GM19099 (cell line): ENCODE results near the gene SGMS2.

Source experiments
- POLR2A ChIP-seq: IDR thresholded peaks from 3 replicates; pipeline ENCODE4 v1.6.1; 2011; ENCODE audit warnings: low read depth; ENCODE audit not compliant: insufficient read length; ENCODE audit errors: extremely low read depth

SGMS2 gene

DNA sequence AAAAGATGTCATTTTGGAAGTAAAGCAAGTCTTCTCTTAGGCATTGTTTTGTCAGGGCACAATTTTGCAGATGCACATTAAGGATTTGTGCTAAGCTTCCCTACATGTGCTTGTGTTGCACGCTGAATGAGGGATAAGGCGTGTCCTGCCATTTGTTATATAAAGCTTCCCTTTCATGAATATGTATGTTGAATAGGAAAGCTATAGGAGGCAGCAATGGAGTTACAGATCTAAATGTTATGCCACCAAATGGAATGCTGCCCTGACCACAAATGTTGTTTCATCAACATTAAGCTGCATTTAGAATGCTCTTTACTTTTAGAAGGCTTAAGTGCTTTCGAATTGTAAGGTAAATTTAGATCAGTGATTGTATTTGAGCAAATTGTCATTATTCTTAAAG is 20.9 kb downstream of the SGMS2 start:
- TF ChIP-seq POLR2A = no peak

GRCh38 chr4:107850438-107850837 is 25.7 kb downstream of the SGMS2 start:
- TF ChIP-seq POLR2A = no peak

DNA sequence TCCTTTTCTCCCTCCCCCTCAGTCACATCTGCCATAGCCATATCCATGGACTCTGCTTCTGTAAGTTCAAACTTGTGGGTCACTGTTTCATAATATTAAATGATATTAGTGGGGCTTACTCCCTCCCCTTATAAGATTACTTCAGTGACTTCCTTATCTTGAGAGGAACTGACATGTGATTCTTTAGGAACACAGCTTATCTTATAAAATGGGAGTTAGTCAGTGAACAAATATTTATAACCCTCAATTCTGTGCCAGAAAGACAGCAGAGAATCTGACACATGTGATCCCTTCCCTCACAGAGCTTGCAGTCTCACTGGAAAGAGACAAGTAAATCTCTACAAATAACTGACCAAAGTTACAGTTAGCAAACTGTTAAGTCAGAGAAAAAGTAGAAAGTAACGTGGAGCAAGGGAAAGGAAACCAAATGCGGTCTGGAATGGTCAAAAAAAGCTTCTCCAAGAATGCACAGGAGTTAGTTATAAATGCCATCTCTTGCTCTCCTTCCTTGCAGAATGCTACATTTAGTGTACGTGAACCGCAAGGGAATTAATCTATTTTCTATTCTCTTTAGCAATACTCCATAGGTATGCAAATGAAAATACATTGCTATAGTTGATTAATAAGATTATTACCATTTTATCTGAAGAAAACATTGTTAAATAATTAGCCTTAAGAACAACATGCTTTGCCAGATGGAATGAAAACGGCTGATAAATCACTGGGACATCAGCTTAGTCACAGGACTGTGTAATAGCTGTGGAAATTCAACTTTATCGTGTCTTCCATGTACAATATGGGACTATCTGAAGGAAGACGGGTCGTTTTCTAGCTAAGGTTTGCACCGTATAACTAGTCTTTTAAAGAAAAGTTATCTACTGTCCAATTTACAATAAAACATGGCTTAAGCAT is 29.0 kb downstream of the SGMS2 start:
- TF ChIP-seq POLR2A = no peak

DNA sequence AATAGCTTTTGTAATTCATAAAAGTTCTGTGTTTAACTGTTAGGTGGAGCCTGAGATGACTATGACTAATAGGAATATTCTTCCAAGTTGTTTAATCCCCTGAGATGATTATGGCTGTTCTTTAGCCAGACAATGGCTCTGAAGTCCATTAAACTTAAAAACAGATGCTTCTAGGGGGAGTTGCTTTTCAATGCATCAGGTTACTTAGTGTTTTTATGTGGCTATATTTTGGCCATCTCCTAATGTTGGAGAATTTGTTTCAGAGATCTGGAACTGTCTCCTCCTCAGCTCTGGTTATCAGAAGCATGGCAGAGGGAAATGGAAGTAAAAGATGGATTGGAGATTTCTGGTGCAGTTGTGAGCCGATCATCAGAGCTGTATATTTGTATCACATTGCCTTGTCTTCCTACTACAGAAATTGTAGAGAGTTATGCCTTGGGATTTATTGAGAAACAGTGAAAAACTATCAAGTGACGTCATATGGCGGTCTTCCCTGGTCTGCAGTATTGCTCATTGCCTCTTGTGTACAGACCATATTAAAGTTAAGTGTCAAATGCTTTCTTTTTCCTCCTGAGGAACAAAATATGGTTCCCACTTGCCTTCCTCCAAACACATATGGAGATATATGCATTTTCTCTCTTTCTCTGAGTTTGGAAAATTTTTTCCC is 29.8 kb downstream of the SGMS2 start:
- no peak for TF ChIP-seq POLR2A

DNA sequence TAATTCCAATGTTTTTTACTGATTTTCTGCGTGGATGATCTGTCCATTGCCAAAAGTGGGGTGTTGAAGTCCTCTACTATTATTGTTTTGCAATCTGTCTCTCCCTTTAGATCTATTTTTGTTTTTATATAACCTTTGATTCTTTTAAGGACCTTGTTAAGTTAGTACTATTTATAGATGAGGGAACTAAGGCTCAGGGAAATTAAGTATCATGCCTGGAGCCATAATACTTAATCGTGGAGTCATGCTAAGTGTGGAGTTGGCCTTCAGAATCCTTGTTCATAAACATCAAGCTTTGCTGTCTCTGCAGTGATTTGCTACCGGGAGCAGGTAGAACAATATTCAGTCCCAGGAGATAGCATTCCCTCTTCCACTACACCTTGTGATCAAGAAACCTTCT is 31.0 kb downstream of the SGMS2 start:
- TF ChIP-seq POLR2A = no peak

GRCh38 chr4:107856901-107857300 is 32.2 kb downstream of the SGMS2 start:
- TF ChIP-seq POLR2A = no peak

DNA sequence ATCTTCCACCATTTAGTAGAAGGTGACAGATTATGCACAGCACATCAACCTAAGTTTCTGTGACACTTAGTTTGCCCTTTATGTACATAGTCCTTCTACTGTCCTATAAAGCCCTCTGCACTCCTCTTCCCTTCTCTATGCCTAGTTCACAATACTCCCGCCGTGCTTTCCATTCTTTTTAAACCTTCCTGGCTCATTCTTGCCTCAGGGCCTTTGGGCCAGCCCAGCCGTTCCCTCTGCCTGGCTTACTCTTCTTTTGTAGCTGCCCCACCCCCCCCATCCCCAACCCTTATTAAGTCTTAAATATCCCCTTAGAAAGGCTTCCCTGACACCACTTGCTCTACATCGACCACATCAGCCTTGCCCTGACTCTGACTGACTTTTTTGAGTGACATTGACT is 33.0 kb downstream of the SGMS2 start:
- TF ChIP-seq POLR2A = no peak

- no peak for TF ChIP-seq POLR2A
Measured at GRCh38 chr4:107858158-107858742, 33.5 kb downstream of the SGMS2 start.

- TF ChIP-seq POLR2A = no peak
Measured at GRCh38 chr4:107862658-107863057, 37.9 kb downstream of the SGMS2 start.

- TF ChIP-seq POLR2A = no peak
Measured at GRCh38 chr4:107863416-107863815, 38.7 kb downstream of the SGMS2 start.

- no peak for TF ChIP-seq POLR2A
Measured at GRCh38 chr4:107863850-107864371, 39.2 kb downstream of the SGMS2 start.

- TF ChIP-seq POLR2A = no peak
Measured at GRCh38 chr4:107866726-107867125, 42.0 kb downstream of the SGMS2 start.

DNA sequence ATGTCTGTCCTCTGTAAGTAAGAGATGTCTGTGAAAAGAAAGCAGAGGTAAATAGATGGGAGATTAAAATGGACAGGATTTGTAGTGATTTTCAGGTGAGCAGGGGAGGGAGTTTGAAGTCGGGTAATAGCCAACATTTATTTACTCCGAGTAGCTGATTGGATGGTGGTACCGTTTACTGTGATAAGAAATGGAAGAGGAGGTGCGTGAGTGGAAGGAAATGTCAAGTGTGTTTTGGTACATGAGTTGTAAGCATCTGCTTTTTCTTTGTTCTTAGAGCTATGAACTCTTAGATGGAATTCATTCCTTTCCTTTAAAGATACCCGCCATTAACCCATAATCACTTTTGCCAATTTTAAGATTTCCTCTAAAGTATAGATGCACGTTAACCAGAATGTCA is 45.5 kb downstream of the SGMS2 start:
- no peak for TF ChIP-seq POLR2A

- no peak for TF ChIP-seq POLR2A
Measured at GRCh38 chr4:107870916-107871786, 46.4 kb downstream of the SGMS2 start.

DNA sequence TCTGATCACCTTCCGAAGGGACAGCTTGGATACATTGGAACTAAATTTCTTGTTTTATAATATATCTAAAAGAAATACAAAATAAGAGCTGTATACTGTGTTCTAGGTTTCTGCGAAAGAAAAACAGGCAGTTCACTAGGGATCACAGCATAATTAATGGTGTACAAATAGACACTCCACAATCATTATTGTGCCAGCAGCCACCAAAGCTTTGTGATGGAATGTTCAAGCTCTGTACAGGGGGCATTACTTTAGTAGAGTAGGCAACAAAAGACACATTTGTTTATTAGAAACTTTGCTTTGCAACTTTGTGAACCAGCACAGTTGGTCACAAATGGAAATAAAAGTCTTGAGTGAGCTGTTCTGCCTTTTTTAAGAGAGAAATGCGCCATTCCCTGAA is 49.3 kb downstream of the SGMS2 start:
- no peak for TF ChIP-seq POLR2A
